ENCODE data around the gene ADRA2A.

DNA sequence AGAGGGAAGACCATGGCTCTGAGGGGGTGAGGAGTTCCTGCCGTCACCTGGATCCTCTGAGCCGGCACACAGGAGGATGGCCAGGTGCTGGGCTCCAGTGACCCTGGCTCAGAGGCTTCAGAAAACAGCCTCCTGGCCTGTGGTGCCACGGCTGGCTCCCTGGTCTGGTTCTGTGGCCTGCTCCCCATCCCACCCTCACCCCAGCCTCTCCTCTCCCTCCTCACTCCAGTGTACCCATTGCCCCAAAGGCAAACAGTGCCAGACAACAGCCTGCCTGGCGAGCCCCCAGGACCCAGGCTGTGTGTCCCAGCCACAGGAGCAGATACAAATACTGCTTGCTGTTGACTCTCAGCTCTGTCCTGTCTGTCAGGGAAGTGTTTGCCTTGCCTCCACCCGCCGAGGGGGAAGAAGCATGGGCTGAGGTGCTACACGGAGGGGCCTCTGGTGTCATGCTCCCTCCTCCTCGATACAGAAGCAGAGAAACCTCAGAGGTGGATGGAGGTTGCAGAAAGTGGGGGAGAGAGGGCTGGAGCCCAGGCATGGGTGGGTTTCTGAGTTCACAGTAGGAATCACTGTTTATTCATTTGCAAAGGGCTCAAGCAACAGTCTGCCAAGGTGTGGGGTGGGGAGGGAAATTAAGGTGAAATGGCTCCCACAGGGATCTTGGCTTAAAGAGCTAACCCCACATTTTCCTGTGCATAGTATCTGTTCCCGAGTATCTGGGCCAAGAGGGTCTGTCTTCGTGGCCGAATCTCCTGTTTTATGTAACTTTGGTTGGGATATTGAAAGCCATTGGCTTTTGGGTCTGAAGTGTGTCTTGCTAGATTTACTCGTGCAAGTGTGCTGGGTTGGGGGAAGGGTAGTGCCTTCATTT lies 5.5 kb downstream of the ADRA2A start:
- no peak for TF ChIP-seq POLR2A (IDR thresholded peaks at IDR 0.05)
- TF ChIP-seq, protein P1, sequence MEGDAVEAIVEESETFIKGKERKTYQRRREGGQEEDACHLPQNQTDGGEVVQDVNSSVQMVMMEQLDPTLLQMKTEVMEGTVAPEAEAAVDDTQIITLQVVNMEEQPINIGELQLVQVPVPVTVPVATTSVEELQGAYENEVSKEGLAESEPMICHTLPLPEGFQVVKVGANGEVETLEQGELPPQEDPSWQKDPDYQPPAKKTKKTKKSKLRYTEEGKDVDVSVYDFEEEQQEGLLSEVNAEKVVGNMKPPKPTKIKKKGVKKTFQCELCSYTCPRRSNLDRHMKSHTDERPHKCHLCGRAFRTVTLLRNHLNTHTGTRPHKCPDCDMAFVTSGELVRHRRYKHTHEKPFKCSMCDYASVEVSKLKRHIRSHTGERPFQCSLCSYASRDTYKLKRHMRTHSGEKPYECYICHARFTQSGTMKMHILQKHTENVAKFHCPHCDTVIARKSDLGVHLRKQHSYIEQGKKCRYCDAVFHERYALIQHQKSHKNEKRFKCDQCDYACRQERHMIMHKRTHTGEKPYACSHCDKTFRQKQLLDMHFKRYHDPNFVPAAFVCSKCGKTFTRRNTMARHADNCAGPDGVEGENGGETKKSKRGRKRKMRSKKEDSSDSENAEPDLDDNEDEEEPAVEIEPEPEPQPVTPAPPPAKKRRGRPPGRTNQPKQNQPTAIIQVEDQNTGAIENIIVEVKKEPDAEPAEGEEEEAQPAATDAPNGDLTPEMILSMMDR (IDR thresholded peaks at IDR 0.05), result no peak
